ENCODE data around the gene HNRNPH2.

The HNRNPH2 gene, protein sequence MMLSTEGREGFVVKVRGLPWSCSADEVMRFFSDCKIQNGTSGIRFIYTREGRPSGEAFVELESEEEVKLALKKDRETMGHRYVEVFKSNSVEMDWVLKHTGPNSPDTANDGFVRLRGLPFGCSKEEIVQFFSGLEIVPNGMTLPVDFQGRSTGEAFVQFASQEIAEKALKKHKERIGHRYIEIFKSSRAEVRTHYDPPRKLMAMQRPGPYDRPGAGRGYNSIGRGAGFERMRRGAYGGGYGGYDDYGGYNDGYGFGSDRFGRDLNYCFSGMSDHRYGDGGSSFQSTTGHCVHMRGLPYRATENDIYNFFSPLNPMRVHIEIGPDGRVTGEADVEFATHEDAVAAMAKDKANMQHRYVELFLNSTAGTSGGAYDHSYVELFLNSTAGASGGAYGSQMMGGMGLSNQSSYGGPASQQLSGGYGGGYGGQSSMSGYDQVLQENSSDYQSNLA

DNA sequence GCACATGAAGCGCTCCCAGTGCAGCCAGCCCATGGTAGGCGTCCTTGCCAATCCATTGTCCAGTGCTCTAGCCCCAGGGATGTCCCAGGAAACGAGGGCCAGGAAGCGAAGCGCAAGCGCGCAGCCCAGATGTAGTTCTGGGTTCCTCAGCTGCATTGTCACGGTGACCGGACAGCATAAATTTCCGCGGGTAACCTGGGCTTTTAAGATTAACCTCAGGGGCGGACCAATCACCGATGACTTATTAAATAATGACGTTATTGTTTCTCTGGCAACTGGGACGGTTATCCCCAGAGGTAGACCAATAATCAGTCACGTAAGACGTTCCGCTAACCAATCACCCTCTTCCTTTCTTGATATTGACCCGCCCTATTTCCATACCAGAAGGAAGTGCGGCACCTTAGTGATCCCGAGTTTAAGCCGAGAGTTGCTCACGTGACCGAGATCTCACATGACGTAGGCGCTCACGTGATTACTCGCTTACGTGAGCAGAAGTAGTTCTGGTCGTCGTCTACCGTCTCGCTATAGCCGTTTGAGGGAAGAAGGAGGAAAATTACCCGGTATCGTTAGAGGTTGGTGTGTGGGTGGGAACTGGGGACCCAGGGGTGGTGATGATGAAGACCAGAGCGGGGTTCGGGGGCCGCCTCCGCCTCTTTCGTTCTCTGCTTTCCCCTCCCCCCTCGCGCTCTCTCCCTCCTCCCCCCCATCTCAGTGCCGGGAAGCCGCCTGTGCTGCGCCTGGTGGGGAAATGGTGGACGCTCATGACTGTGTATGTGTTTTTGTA is at the start of gene HNRNPH2, which contains the start of gene GLA:
Gene HNRNPH2 (plus strand): TSS at position 475 of the 784 bp plus-strand sequence. CDS start 3,767 bp downstream, outside the sequence.
Gene GLA (minus strand): TSS at position 178 of the 784 bp plus-strand sequence. CDS start 22 bp downstream, at position 156.
- Mint-ChIP-seq H3K9me3 (no peaks in the 10 kb centered on the region), H3K4me3 (peak within 1 kb of the TSS; percentile 83), H3K36me3 (ENCODE audit: low read depth) (peaks cover 45% of the 10 kb centered on the region), H3K4me1 (ENCODE audit: low read depth) (peaks cover 31% of the 10 kb centered on the region), H3K27me3 (peaks cover 3% of the 10 kb centered on the region), H3K27ac (peak within 1 kb of the TSS; percentile 99)
- DNase-seq: peak; percentile 86

DNA sequence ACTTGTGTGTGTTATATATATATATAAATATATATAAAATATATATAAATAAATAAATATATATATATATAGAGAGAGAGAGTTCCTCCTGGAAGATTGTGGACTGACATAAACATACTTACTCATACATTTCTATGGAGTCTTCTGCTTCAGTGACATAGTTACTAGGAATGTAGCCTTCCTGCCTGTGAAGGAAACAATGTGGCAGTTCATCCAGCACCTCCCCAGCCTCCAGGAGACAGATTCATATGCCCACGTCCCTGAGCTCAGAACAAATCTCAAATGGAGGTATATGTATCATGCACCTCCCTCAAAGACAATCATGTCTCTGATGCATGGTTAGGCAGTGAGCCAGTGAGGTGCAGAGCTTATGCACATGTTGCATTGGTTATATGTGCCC is 48.1 kb upstream of the HNRNPH2 start:
- H3K4me1 Mint-ChIP-seq (ENCODE audit: low read depth): no peaks in the 10 kb centered on the region
- DNase-seq: no peak
- H3K27ac Mint-ChIP-seq: no peak overlapping the region
- no peaks in the 10 kb centered on the region for H3K36me3 Mint-ChIP-seq (ENCODE audit: low read depth)
- H3K4me3 Mint-ChIP-seq: no peak overlapping the region
- H3K27me3 Mint-ChIP-seq: peaks cover 21% of the 10 kb centered on the region
- no peaks in the 10 kb centered on the region for H3K9me3 Mint-ChIP-seq

DNA sequence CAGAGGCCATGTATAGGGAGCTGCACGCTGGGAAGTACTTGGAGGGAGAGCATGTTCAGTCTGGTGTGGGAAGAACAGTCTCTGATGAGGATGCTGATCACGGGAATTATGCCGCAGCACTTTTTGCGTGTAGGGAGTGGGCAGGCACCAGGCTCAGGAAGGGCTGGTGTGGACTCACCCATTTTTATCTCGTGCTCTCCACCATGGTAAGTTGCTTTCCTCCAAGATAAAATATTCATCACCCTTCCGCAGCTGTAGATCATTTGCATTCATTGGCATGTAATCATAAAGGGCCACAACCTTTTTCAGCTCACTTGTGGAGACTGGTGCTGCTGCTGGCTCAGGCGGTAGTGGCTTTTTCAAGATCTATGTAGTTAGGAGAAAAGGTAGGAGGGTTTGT is 47.6 kb upstream of the HNRNPH2 start:
- Mint-ChIP-seq H3K9me3 (no peaks in the 10 kb centered on the region), H3K27ac (no peak overlapping the region), H3K4me1 (ENCODE audit: low read depth) (no peaks in the 10 kb centered on the region), H3K4me3 (no peak overlapping the region), H3K27me3 (peaks cover 21% of the 10 kb centered on the region), H3K36me3 (ENCODE audit: low read depth) (no peaks in the 10 kb centered on the region)
- DNase-seq: no peak

DNA sequence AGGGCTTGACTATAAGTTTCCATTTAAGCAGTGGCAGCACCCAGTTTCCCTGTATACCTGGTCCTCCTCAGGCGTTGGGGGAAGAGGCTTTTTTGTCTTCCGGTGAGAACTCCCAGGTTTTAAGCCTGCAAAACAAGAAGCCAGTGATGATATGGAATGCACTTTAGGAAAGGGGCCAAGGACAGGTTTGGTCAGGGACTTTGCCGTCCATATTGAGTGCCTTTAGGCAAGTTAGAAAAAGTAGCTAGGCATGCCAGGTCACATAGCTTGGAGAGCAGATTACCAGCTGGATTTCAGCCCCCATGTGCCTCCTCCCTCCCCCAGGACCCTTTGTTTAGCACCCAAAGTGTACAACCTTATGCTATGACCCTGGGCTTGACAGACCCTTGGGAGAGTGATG is 45.9 kb upstream of the HNRNPH2 start:
- Mint-ChIP-seq H3K27ac (no peak overlapping the region), H3K9me3 (no peaks in the 10 kb centered on the region), H3K4me3 (no peak overlapping the region), H3K36me3 (ENCODE audit: low read depth) (no peaks in the 10 kb centered on the region), H3K4me1 (ENCODE audit: low read depth) (no peaks in the 10 kb centered on the region), H3K27me3 (peaks cover 21% of the 10 kb centered on the region)
- DNase-seq: no peak

DNA sequence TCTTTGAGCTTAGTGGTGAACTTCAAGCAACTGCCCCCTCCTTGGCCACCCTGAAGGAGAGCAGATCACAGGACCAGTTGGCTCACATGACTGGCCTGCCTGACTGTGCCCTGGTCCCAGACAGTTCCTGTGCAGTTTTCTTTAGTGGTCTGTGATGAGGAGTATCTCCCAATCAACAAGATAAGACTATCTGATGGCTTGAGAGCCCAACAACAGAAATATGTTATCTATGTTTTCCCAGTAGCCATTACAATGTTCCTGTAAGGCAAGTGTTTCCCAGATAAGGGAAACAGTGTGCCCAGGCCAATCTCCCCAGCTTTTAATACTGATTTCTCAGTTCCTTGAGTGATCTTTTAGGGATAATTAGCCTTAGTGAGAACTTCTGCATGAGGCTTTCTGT is 45.3 kb upstream of the HNRNPH2 start:
- no peaks in the 10 kb centered on the region for H3K4me1 Mint-ChIP-seq (ENCODE audit: low read depth)
- H3K27ac Mint-ChIP-seq: no peak overlapping the region
- no peak overlapping the region for H3K4me3 Mint-ChIP-seq
- H3K27me3 Mint-ChIP-seq: peaks cover 21% of the 10 kb centered on the region
- no peaks in the 10 kb centered on the region for H3K9me3 Mint-ChIP-seq
- no peak for DNase-seq
- H3K36me3 Mint-ChIP-seq (ENCODE audit: low read depth): no peaks in the 10 kb centered on the region

DNA sequence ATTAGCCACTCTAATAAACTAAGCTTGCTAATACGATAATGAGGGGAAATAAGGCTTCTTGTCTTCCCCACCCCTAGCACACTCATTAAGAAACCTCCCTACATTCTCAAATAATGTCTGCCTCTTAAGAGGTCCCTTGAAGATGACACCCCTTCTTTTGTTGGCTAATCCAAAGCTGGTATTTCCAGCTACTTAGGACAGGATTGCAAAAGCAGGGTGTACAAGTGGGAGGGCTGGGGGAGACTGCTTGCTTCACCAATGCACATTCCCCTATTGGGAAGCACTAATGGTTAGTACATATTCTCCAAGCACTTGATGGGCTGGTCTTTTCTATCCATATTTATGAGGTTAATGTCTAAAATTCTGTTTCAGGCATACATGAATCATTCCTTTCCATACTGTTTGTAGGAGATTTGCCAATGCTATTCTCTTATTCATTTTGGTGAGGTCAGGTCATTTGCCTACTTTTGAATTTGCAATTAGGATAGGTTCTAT is 42.7 kb upstream of the HNRNPH2 start:
- Mint-ChIP-seq H3K9me3 (no peaks in the 10 kb centered on the region), H3K4me1 (ENCODE audit: low read depth) (no peaks in the 10 kb centered on the region), H3K27me3 (peaks cover 21% of the 10 kb centered on the region), H3K27ac (no peak overlapping the region), H3K36me3 (ENCODE audit: low read depth) (no peaks in the 10 kb centered on the region), H3K4me3 (no peak overlapping the region)
- no peak for DNase-seq

DNA sequence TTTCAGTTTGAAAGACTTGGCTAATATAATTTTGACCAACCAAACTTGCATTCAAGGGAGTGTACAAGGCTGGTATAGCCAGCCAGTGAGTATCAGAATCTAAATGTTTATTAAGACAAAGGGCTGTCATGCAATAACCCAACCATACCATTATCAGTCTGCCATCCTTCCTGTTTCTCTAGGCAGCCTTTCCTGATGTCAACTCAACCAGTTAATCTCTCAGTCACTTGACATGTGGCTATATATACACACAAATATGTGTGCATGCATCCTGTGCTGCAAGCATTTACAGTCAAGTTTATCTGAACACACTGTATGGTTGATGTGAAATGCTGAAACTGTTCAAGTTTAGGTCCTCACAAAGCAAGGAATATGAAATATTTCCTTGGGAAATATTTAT is 39.2 kb upstream of the HNRNPH2 start:
- Mint-ChIP-seq H3K27me3 (peaks cover 7% of the 10 kb centered on the region), H3K27ac (no peak overlapping the region), H3K4me3 (no peak overlapping the region), H3K9me3 (no peaks in the 10 kb centered on the region), H3K4me1 (ENCODE audit: low read depth) (no peaks in the 10 kb centered on the region), H3K36me3 (ENCODE audit: low read depth) (no peaks in the 10 kb centered on the region)
- no peak for DNase-seq

DNA sequence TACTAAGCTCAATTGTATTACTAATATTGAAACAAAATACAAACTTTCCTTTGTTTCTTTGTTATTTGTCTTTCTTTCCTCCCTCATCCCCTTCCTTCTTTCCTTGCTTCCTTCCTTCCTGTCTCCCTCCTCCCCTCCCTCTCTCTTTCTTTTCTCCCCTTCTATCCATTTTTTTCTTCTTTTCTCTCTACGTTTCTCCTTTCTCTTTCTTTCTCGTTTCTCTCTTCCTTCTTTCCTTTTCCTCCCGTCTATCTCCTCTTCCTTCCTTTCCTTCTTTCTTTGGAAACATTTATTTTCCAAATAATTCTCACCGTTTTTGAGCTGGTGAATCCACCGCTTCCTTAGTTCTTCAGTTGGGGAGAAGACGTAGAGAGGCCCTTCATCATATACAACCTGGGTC is 38.3 kb upstream of the HNRNPH2 start:
- no peaks in the 10 kb centered on the region for H3K9me3 Mint-ChIP-seq
- peaks cover 7% of the 10 kb centered on the region for H3K27me3 Mint-ChIP-seq
- H3K27ac Mint-ChIP-seq: no peak overlapping the region
- no peaks in the 10 kb centered on the region for H3K36me3 Mint-ChIP-seq (ENCODE audit: low read depth)
- H3K4me1 Mint-ChIP-seq (ENCODE audit: low read depth): no peaks in the 10 kb centered on the region
- DNase-seq: no peak
- no peak overlapping the region for H3K4me3 Mint-ChIP-seq

DNA sequence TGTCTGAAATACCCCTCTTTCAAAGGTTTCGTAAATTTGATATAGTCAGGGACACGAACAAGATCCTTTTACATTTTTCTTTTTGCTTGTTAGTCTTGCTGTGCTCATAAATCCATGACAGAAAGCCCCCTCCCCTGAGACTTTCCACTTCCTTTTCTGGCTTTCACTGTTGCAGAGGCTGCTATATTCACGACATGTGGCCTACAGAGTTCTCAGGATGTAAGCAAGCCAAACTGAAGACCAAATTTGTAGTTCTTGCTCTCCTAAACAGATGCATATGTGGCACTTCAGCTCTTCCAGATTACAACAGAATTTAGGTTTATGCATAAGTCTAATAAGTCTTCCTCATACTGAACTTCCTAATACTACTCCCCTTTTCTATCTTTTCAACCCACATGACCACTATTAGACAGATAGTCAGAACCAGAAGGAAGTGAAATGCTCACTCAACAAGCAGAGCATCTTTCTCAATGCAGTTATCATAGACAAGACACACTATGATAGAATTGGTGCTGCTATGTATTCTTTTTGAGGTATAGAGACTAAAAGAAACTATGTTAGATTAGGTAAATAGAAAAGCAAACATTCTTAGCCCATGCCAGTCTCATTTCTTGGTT is 37.0 kb upstream of the HNRNPH2 start:
- H3K36me3 Mint-ChIP-seq (ENCODE audit: low read depth): no peaks in the 10 kb centered on the region
- H3K27me3 Mint-ChIP-seq: peaks cover 12% of the 10 kb centered on the region
- no peaks in the 10 kb centered on the region for H3K4me1 Mint-ChIP-seq (ENCODE audit: low read depth)
- H3K4me3 Mint-ChIP-seq: no peak overlapping the region
- H3K27ac Mint-ChIP-seq: no peak overlapping the region
- no peak for DNase-seq
- H3K9me3 Mint-ChIP-seq: no peaks in the 10 kb centered on the region

DNA sequence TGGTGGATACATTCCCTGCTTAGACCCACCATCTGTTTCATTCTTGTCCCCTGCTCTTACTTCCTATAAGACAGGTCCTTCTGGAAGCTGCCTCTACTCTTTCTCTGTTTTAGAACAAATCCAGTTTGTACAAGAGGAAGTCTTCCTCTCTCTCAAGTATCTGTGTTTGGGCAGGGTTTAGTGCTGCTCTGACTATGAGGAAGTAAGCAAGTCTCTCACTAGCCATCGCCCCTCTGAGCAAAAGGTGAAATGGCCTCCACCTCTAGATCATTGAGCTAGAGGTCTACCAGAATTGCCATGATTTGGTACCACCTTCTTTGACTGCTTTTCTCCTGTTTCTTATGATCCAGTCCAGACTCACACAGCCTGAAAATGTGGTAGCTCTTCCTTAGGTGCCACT is 30.5 kb upstream of the HNRNPH2 start:
- Mint-ChIP-seq H3K4me3 (no peak overlapping the region), H3K27ac (no peak overlapping the region), H3K9me3 (no peaks in the 10 kb centered on the region), H3K4me1 (ENCODE audit: low read depth) (no peaks in the 10 kb centered on the region), H3K27me3 (peaks cover 11% of the 10 kb centered on the region), H3K36me3 (ENCODE audit: low read depth) (no peaks in the 10 kb centered on the region)
- no peak for DNase-seq

DNA sequence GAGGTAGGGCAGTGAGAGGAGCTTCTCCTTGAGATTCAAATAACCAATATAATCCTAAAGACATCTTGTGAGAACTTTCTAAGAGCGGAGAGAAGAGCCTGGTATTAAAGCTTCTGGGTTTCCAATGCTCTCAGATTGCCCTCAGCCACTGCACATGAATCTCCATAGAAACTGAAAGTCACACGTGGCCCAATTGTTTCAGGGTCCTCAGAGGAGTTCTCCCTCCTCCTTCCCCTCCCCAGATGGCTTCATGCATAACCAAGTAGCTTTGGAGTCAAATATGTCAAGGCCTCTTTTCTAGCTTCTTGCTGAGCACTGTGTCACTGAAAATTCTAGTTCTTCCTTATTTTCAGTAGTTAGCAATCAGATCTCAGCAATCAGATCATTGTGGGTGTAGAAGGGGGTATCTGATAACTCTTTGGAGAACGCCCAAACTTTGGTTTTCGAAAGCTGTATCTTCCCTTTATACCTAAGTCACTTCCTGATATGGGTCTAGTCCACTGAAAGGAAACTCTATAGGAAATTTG is 24.3 kb upstream of the HNRNPH2 start:
- H3K9me3 Mint-ChIP-seq: no peaks in the 10 kb centered on the region
- DNase-seq: no peak
- H3K4me3 Mint-ChIP-seq: no peak overlapping the region
- H3K36me3 Mint-ChIP-seq (ENCODE audit: low read depth): no peaks in the 10 kb centered on the region
- H3K4me1 Mint-ChIP-seq (ENCODE audit: low read depth): no peaks in the 10 kb centered on the region
- H3K27me3 Mint-ChIP-seq: peaks cover 3% of the 10 kb centered on the region
- H3K27ac Mint-ChIP-seq: no peak overlapping the region

DNA sequence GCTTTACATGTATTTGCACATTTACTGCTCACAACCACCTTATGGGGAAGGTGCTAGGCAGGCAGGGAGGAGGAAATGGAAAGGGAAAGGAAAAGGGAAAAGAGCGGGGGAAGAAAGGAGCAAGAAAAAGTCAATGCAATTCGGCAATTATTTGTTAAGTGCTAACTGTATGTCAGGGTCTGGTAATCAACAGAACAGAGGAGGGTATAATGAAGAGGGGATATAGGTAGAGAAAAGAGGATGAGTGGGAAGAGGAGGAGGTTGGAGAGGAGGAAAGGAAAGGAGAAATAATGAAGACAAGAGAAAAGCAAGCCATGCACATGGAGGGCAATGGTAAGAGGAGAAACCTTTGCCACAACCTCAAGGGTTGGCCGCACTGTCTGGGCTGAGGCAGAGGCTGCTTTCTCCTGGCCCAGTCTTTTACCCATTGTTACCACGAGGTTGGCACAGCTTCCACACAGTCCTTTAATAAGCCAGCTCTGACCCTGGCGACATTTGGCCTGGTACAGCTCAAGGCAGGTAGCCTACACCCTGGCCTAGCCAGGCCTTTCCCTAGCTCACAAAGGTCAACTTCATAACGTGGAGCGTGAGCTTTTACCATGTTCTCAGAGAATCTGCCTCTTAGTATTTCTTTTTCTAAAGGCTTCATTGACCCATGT is 22.9 kb upstream of the HNRNPH2 start:
- Mint-ChIP-seq H3K9me3 (no peaks in the 10 kb centered on the region), H3K27me3 (peaks cover 9% of the 10 kb centered on the region), H3K36me3 (ENCODE audit: low read depth) (no peaks in the 10 kb centered on the region), H3K4me3 (no peak overlapping the region), H3K27ac (no peak overlapping the region), H3K4me1 (ENCODE audit: low read depth) (no peaks in the 10 kb centered on the region)
- DNase-seq: no peak

DNA sequence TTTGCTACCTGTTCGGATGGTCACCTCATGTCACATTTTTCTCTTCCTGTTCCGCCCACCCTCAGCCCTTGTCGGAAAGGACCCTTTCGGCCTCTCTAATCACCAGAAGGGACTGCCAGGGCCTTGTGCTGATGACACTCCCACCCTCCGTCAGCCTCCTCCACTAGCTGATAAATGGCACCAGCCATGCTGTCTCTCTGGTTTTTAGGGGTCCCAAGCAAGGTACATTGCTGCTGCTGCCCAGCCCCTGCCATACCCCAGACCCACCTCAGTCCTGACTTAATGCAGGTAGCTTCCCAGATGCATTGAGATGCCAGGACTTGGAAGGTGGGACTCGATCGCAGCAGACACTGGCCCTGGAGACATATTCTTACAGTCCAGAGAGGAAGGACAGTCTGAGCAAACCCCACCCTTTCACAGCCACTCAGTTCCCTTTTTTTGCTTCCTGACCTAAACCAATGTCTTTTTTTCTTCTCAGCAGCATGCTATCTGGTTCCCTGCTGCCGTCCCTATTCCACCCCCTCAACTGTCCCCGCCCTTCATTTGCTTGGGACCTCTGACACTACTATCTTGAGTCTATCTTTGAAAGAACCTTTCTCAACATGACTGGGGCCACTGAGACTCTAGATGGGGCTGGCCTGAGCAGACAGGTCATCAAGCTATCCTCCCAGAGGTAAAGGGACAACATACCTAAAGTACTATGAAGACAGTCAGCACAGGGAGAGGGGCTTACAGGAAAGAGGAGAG is 22.1 kb upstream of the HNRNPH2 start, which contains the start of gene BTK:
Gene BTK (minus strand): TSS at position 397 of the 747 bp plus-strand sequence. CDS start 10,907 bp downstream, outside the sequence.
- peaks cover 15% of the 10 kb centered on the region for H3K27me3 Mint-ChIP-seq
- peaks cover 2% of the 10 kb centered on the region for H3K36me3 Mint-ChIP-seq (ENCODE audit: low read depth)
- H3K4me1 Mint-ChIP-seq (ENCODE audit: low read depth): peaks cover 4% of the 10 kb centered on the region
- no peak within 1 kb of the TSS for H3K27ac Mint-ChIP-seq
- no peaks in the 10 kb centered on the region for H3K9me3 Mint-ChIP-seq
- H3K4me3 Mint-ChIP-seq: no peak within 1 kb of the TSS
- DNase-seq: no peak

Measured in activated T-cell treated with anti-CD3 and anti-CD28 coated beads, Interleukin-2, amount 50 U/mL, for 24 hours (primary cell).